Mesodermal cell (in vitro differentiated cells): ENCODE measurements around the gene TEX261.

Experiments
- H3K27ac ChIP-seq: 2 replicates; pipeline ENCODE4 v1.7.0; 2013; ENCODE audit warnings: mild to moderate bottlenecking, low read depth, low read length, moderate library complexity; ENCODE audit not compliant: severe bottlenecking
- H3K36me3 ChIP-seq: 2 replicates; pipeline ENCODE4 v1.7.1; 2013; ENCODE audit warnings: mild to moderate bottlenecking, low read length, moderate library complexity; ENCODE audit not compliant: control insufficient read depth, insufficient read depth
- H3K4me1 ChIP-seq: one replicate; pipeline ENCODE4 v1.7.1; 2013; ENCODE audit warnings: mild to moderate bottlenecking, low read length; ENCODE audit not compliant: insufficient read depth, control insufficient read depth, poor library complexity, severe bottlenecking
- H3K4me3 ChIP-seq: 2 replicates; pipeline ENCODE4 v1.7.0; 2013; ENCODE audit warnings: low read length, control low read depth, mild to moderate bottlenecking; ENCODE audit not compliant: insufficient read depth, poor library complexity, severe bottlenecking; ENCODE audit errors: extremely low read depth
- H3K9me3 ChIP-seq: 2 replicates; pipeline ENCODE4 v1.7.1; 2013; ENCODE audit warnings: mild to moderate bottlenecking, low read length, moderate library complexity; ENCODE audit not compliant: control insufficient read depth
- WGBS, 2 experiments: methylation state at CpG; one replicate each; pipeline ENCODE4 v1.1.5; 2013; ENCODE audit warnings: missing lambda C conversion rate in 2 of 2; ENCODE audit not compliant: insufficient coverage in 2 of 2; 5-methylcytosine and 5-hydroxymethylcytosine counted together

The TEX261 gene

GRCh38 chr2:70981421-70981820 lies 13.3 kb downstream of the TEX261 start:
- 73% methylated on average over 2 of the region's 2 CpGs; no CpG with 5 or more reads in 1 of the 2 experiments for WGBS, 2 experiments
- no peak overlapping the region for H3K4me3 ChIP-seq
- H3K36me3 ChIP-seq = peaks cover 10% of the 10 kb centered on the region
- H3K9me3 ChIP-seq = no peaks in the 10 kb centered on the region
- H3K27ac ChIP-seq = no peak overlapping the region
- peaks cover 8% of the 10 kb centered on the region for H3K4me1 ChIP-seq

GRCh38 chr2:70979626-70980025 lies 15.0 kb downstream of the TEX261 start:
- no peaks in the 10 kb centered on the region for H3K36me3 ChIP-seq
- H3K27ac ChIP-seq = no peak overlapping the region
- WGBS, 2 experiments = 92 to 93% methylated on average over 8 to 9 of the region's 9 CpGs

GRCh38 chr2:70979180-70979488 lies 15.5 kb downstream of the TEX261 start:
- Histone ChIP-seq H3K36me3 (no peaks in the 10 kb centered on the region), H3K27ac (no peak overlapping the region), H3K9me3 (no peaks in the 10 kb centered on the region), H3K4me3 (peak overlapping the region; percentile 44), H3K4me1 (peaks cover 9% of the 10 kb centered on the region)
- WGBS, 2 experiments = 6 to 23% methylated on average over 15 to 19 of the region's 19 CpGs

More at GRCh38 chr2:70979626-70980025, 15.0 kb downstream of the TEX261 start:
- H3K4me3 ChIP-seq = no peak overlapping the region
- H3K9me3 ChIP-seq = no peaks in the 10 kb centered on the region
- H3K4me1 ChIP-seq = peaks cover 9% of the 10 kb centered on the region

DNA sequence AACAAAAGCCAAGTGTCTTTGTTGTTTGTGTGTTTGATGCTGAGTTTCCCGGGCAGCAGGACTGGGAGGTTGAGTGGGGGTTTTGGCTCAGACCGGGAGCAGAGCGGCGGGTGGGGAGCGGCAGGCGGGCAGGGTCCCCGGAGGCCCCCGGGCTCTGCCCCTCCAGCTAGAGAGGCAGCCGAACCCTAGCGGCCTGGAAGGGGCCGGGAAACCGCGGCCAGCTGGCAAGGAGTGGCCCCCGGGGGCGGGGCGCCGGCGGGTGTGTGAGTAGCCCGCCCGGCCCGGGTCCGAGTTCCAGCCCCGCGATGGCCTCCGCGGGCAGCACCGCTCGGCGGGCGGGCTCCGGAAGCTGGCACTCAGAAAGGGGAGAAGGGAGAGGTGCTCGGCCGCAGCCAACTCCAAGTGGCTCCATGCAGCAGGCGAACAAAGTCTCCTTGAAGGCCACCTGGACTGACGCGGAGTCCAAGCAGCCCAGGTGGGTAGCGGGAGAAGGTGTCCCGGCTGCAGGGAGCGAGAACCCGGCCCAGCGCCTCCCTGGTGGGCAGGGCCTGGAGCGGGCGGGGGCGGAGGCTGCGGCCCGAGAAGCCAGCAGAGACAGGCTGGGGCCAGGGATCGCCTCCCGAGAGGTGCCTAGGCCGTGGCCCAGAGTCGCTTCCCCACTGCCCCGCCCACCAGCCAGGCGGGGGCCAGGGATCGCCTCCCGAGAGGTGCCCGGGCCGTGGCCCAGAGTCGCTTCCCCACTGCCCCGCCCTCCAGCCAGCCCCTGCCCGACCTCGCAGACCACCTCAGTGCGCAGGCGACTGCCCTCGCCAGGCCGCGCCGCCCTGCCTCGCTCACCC lies 16.1 kb downstream of the TEX261 start, which contains the start of gene ANKRD53:
TSS of gene ANKRD53 (plus strand) at position 290 of the 839 bp plus-strand sequence. CDS start at position 306, 16 bp downstream.
- Histone ChIP-seq H3K4me3 (peak within 1 kb of the TSS; percentile 44), H3K9me3 (no peaks in the 10 kb centered on the region), H3K36me3 (no peaks in the 10 kb centered on the region), H3K4me1 (peaks cover 9% of the 10 kb centered on the region), H3K27ac (peak within 1 kb of the TSS; percentile 92)
- WGBS, 2 experiments = 1 to 2% methylated on average over 49 to 54 of the region's 67 CpGs

DNA sequence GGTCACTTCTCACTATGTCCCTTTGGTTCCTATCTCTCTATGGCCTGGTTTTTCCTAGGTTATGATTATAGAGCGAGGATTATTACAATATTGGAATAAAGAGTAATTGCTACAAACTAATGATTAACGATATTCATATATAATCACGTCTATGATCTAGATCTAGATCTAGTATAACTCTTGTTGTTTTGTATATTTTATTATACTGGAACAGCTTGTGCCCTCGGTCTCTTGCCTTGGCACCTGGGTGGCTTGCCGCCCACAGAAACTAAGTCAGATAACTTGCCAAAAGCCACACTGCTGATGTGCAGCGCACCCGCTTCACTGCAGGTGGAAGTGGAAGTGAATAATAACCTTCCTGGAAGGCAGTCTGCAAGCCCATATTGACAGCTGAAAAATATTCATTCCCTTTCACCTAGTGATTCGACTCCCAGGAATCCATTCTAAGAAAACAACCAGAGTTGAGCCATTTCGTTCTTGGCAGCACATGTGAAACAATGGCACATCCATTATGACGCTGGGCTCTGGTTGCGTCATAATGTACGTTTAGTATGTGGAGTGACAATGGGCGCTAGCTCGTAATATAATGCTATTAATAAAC lies 17.0 kb downstream of the TEX261 start:
- Histone ChIP-seq H3K9me3 (no peaks in the 10 kb centered on the region), H3K27ac (peak overlapping the region; percentile 92), H3K4me1 (peaks cover 9% of the 10 kb centered on the region), H3K4me3 (peak overlapping the region; percentile 44), H3K36me3 (no peaks in the 10 kb centered on the region)
- 56 to 66% methylated on average over 3 to 7 of the region's 14 CpGs for WGBS, 2 experiments

- H3K4me3 ChIP-seq = no peak overlapping the region
- no peak overlapping the region for H3K27ac ChIP-seq
- no peaks in the 10 kb centered on the region for H3K9me3 ChIP-seq
- WGBS, 2 experiments = 84 to 96% methylated on average over 2 of the region's 2 CpGs
- H3K36me3 ChIP-seq = no peaks in the 10 kb centered on the region
- H3K4me1 ChIP-seq = peaks cover 9% of the 10 kb centered on the region
These were observed 19.4 kb downstream of the TEX261 start for GRCh38 chr2:70975237-70975636.

DNA sequence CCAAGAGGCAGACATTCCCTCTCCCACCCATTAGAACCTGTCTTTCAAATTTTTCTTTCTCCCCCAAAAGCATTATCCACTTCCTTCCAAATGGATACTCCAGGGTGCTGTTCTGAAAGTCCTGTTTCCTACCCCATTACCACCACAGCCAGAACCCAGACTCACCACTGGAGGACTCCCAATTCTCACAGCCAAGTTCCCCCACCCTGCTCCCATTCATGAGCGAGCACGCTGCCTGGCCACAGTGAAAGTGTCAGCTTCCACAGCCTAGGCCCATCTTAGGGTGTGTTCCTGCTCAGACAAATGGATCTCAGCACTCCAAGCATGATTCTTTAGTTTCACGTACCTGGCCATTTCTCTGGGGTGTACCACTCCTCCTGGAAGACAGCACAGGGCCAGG lies 20.1 kb downstream of the TEX261 start:
- Histone ChIP-seq H3K4me3 (no peak overlapping the region), H3K4me1 (peaks cover 9% of the 10 kb centered on the region), H3K27ac (no peak overlapping the region), H3K9me3 (no peaks in the 10 kb centered on the region), H3K36me3 (no peaks in the 10 kb centered on the region)
- 93 to 100% methylated on average over 2 to 3 of the region's 3 CpGs for WGBS, 2 experiments

DNA sequence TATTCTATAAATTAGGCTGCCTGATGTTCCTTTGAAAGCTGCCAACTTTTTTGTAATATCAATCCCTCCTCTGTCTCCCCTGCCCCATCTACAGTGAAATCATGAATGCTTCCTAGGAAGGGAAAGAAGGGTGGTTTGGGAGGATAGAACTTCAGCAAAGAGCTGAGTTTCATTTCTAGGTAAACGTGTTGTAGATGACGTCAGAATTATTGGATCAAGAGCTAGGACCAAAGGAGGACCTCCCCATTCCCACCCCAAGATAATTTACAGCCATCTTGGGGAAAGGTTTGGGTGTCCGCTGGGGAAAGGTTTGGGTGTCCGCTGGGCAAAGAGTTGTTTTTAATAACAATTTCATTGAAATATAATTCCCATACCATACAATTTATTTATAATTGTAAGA lies 27.5 kb downstream of the TEX261 start:
- WGBS, 2 experiments = 0% methylated on average over 1 of the region's 4 CpGs; no CpG with 5 or more reads in 1 of the 2 experiments
- no peaks in the 10 kb centered on the region for H3K36me3 ChIP-seq
- H3K27ac ChIP-seq = no peak overlapping the region

GRCh38 chr2:70966681-70967080 lies 28.0 kb downstream of the TEX261 start:
- Histone ChIP-seq H3K36me3 (no peaks in the 10 kb centered on the region), H3K4me1 (peaks cover 3% of the 10 kb centered on the region), H3K27ac (no peak overlapping the region), H3K9me3 (no peaks in the 10 kb centered on the region), H3K4me3 (no peak overlapping the region)
- WGBS, 2 experiments = 60 to 67% methylated on average over 1 to 3 of the region's 4 CpGs

More for the DNA sequence above, 27.5 kb downstream of the TEX261 start:
- H3K9me3 ChIP-seq = no peaks in the 10 kb centered on the region
- H3K4me3 ChIP-seq = no peak overlapping the region
- peaks cover 3% of the 10 kb centered on the region for H3K4me1 ChIP-seq

- H3K4me1 ChIP-seq = peaks cover 3% of the 10 kb centered on the region
- H3K4me3 ChIP-seq = no peak overlapping the region
- 69 to 81% methylated on average over 7 to 10 of the region's 14 CpGs for WGBS, 2 experiments
- no peak overlapping the region for H3K27ac ChIP-seq
- no peaks in the 10 kb centered on the region for H3K36me3 ChIP-seq
- H3K9me3 ChIP-seq = no peaks in the 10 kb centered on the region
These were observed 29.2 kb downstream of the TEX261 start for GRCh38 chr2:70965506-70965905.
